Activated CD8-positive, alpha-beta memory T cell treated with anti-CD3 and anti-CD28 coated beads, Interleukin-2, amount 50 U/mL, for 1 hour (primary cell): ENCODE results near the gene SEMA4C.

ENCODE experiments used
- DNase-seq: peaks from one replicate; pipeline ENCODE4 v3.0.0-alpha.2; 2020; ENCODE audit errors: extremely low read depth

The SEMA4C gene

GRCh38 chr2:96819876-96820511 is 49.9 kb downstream of the SEMA4C start:
- DNase-seq, result no peak

- DNase-seq, result no peak
These were observed 50.6 kb downstream of the SEMA4C start for GRCh38 chr2:96819128-96819875.

- DNase-seq, result no peak
These were observed 52.0 kb downstream of the SEMA4C start for GRCh38 chr2:96817882-96818281.

- no peak for DNase-seq
These were observed 52.8 kb downstream of the SEMA4C start for GRCh38 chr2:96816836-96817702.

- DNase-seq, result peak; percentile 73
These were observed 53.6 kb downstream of the SEMA4C start, which contains the start of gene CNNM3 for GRCh38 chr2:96816127-96816835. Gene CNNM3, plus strand, starts transcription at chr2:96816268. Its CDS starts 10 bp downstream, at chr2:96816278.

GRCh38 chr2:96815326-96816126 is 54.4 kb downstream of the SEMA4C start:
- DNase-seq, result no peak

- DNase-seq, result no peak
These were observed 56.2 kb downstream of the SEMA4C start for GRCh38 chr2:96813656-96814055.

- DNase-seq, result no peak
These were observed 58.0 kb downstream of the SEMA4C start for GRCh38 chr2:96811917-96812316.

- no peak for DNase-seq
These were observed 59.1 kb downstream of the SEMA4C start for GRCh38 chr2:96810783-96811192.

- no peak for DNase-seq
These were observed 59.7 kb downstream of the SEMA4C start for GRCh38 chr2:96809951-96810782.
